Heart right ventricle (tissue), 16 donors: Measurements from ENCODE around the gene MSH2. TPM values are rescaled to one million over a fixed set of nuclear protein-coding genes. Genes with fewer than 3 reads are reported as not detected.
"Not testable (repeated sequence)": the region's sequence is repeated elsewhere in the genome, so short reads cannot be mapped to it uniquely, and the experiment has no call there.

Source experiments
- ATAC-seq, 8 donors: fragments of 200-7000 bp; cut with Tn5 transposase; one replicate each; pipeline ENCODE4 v1.9.1; 2020; ENCODE audit warnings: mild to moderate bottlenecking in 8 of 8, moderate library complexity in 8 of 8, moderate number of reproducible peaks in 1 of 8
- DNase-seq, 2 donors: peaks; one replicate each; pipeline ENCODE4 v3.0.0-alpha.2; 2020
- H3K27ac ChIP-seq, 10 donors: fragments of 200-600 bp; sonication (generic) in 2 of 10; one replicate each; pipeline versions ENCODE4 v1.5.0 to v1.8.0; 2020 to 2022; ENCODE audit warnings: mild to moderate bottlenecking in 3 of 10
- H3K27me3 ChIP-seq, 7 donors: fragments of 200-600 bp; one replicate each; pipeline ENCODE4 v1.8.0; 2021 to 2022; ENCODE audit warnings: mild to moderate bottlenecking in 2 of 7
- H3K36me3 ChIP-seq, 9 donors: fragments of 200-600 bp; sonication (generic) in 1 of 9; one replicate each; pipeline versions ENCODE4 v1.5.0 to v1.8.0; 2020 to 2022; ENCODE audit warnings: mild to moderate bottlenecking in 2 of 9
- H3K4me1 ChIP-seq, 9 donors: fragments of 200-600 bp; sonication (generic) in 1 of 9; one replicate each; pipeline versions ENCODE4 v1.5.0 to v1.8.0; 2020 to 2022; ENCODE audit warnings: mild to moderate bottlenecking in 4 of 9
- H3K4me3 ChIP-seq, 10 donors: fragments of 200-600 bp; sonication (generic) in 2 of 10; one replicate each; pipeline versions ENCODE4 v1.5.0 to v1.8.0; 2020 to 2022; ENCODE audit warnings: mild to moderate bottlenecking in 7 of 10, moderate library complexity in 2 of 10
- H3K9me3 ChIP-seq, 11 donors: fragments of 200-600 bp in 10 of 11; sonication (generic) in 2 of 11; one replicate each; pipeline versions ENCODE4 v1.5.0 to v1.8.0; 2013 to 2022; ENCODE audit warnings: mild to moderate bottlenecking in 2 of 11, control low read depth in 1 of 11, moderate library complexity in 1 of 11
- CTCF ChIP-seq, 9 donors: fragments of 200-600 bp; sonication (generic) in 2 of 9; IDR thresholded peaks; one replicate each; pipeline versions ENCODE4 v1.5.0 to v1.8.0; 2021 to 2022; ENCODE audit warnings: antibody characterized with exemption in 9 of 9, mild to moderate bottlenecking in 5 of 9, moderate library complexity in 1 of 9
- WGBS, 2 donors: extraction: QIAGEN DNeasy Blood & Tissue Kit; methylation state at CpG; one replicate each; pipeline ENCODE4 v1.1.7; 2013; ENCODE audit warnings: inconsistent platforms in 1 of 2; 5-methylcytosine and 5-hydroxymethylcytosine counted together
- intact Hi-C, 10 donors: fragments of 100-400 bp; cut with DNase I; formaldehyde crosslinking; loops; one replicate each; pipeline versions ENCODE4 v1.11.1 to v1.14.2; 2022
- polyA plus RNA-seq, 2 donors: library from polyadenylated mRNA; stranded (reverse); fragments of 200-250 nt; gene quantifications; one replicate each; pipeline ENCODE4 v1.2.3, GENCODE V29; 2013
- total RNA-seq, 10 donors: library from RNA; stranded (reverse); fragmentation: NEBNext Ultra II Directional in 3 of 10; extraction: Animal tissue kit (Norgen Biotek cat#: 25700) in 3 of 10; gene quantifications; one replicate each; pipeline versions ENCODE4 v1.2.1 to v1.2.4, GENCODE V29; 2021 to 2023
- donor health status: Arrhythmogenic right ventricular cardiomyopathy.
- donor health status: ischemic (EF 13 %, LVEDD 7.1; RV severe dilation, severe dysfunction).
- donor health status: healthy with polysubstance abuse.
- donor health status: DM: no; HTN: yes; CAD: no.
- donor health status: DM: no; HTN: no; CAD: no.
- donor health status: ischemic (EF 25% LVEDD 6.9; RV normal size, moderate dysfunction).
- donor health status: ischemic (EF 25% LVEDD 5.7; RV mildly dilated, moderate dysfunction).
- donor health status: healthy.
- donor health status: DM: yes; HTN: yes; CAD: no.
- donor health status: Ischemic cardiomyopathy.
- donor health status: ischemic (EF 35%, LVEDD 5.7; RV mildly dilated, moderate dysfunction).
- donor health status: nonischemic (EF 11% LVEDD 7.7; RV severe dilation, severe dysfunction).
- donor health status: DM: yes; HTN: yes; CAD: no.
- donor health status: PGD.
- donor health status: ischemic (EF 29% LVEDD 5.4; RV normal size, mild dysfunction).
- donor health status: nonischemic (EF 23%, LVEDD 6.1; RV moderate dilation, normal function).

Gene MSH2
- total and polyA plus RNA-seq, 12 donors: 4.3 to 18.9 (median 15.9) TPM

DNA sequence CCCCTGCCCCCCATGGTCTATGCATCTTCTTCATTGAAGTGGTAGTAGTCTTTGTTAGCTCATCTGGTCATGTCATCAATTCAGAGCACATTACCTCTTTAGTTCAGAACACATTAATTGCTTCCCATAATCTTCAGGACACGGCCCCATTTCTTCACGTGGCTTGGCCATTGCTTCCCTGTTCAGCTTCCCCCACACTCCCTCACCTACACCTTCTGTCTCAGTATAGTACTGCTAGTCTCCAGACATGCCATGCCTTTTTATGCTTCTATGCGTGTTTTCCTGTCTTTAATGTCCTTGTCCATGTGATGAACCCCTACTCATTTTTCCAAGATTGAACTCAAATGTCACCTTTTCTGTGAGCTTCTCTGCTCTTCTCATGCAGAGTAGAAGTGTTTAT is 35.1 kb downstream of the MSH2 start:
- DNase-seq (no peak), ATAC-seq (no peak)
- peaks cover 0 to 4% (median 0%) of the 10 kb centered on the region in 9 donors for H3K4me1 ChIP-seq
- intact Hi-C loops: loop anchor here in 6 of 10 donors (2.0 to 10.0 kb wide), 4 partner anchors 329 to 669 kb away; no protein-coding TSS in a partner anchor
- H3K4me3 ChIP-seq: no peak overlapping the region
- WGBS, 2 donors: 89 to 96% methylated on average over 3 of the region's 3 CpGs
- H3K27ac ChIP-seq: no peak overlapping the region
- no peaks in the 10 kb centered on the region for H3K9me3 ChIP-seq
- peaks cover 0 to 16% (median 0%) of the 10 kb centered on the region in 9 donors for H3K36me3 ChIP-seq
- H3K27me3 ChIP-seq: no peaks in the 10 kb centered on the region
- TF ChIP-seq CTCF (IDR thresholded peaks at IDR 0.05): no peak

DNA sequence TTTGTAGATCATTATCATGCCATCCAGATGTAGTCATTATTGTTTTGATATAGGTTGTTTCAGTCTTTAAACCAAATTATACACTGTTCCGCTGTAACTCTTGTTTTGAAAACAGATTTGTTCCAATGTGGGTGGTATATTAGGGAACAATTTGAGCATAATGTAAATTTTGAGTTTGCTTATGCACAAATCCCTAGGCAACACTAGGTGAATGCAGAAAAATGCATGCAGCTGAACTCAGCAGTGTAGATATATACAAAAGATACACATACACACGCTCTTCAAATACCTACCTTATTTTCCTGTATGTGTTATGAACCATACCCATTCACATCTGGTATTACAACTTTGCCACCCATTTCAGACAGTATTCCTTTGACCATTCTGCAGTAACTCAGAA is 35.8 kb downstream of the MSH2 start:
- TF ChIP-seq CTCF (IDR thresholded peaks at IDR 0.05): no peak
- WGBS, 2 donors: 95 to 100% methylated on average over 2 of the region's 2 CpGs
- Histone ChIP-seq H3K9me3 (no peaks in the 10 kb centered on the region), H3K36me3 (peaks cover 0 to 16% (median 0%) of the 10 kb centered on the region in 9 donors), H3K27me3 (no peaks in the 10 kb centered on the region), H3K4me3 (no peak overlapping the region), H3K4me1 (peaks cover 0 to 4% (median 0%) of the 10 kb centered on the region in 9 donors), H3K27ac (no peak overlapping the region)
- DNase-seq (no peak), ATAC-seq (no peak)
- intact Hi-C loops: loop anchor here in 6 of 10 donors (2.0 to 10.0 kb wide), 4 partner anchors 328 to 669 kb away; no protein-coding TSS in a partner anchor

- H3K27ac ChIP-seq: no peak overlapping the region
- peaks cover 0 to 6% (median 0%) of the 10 kb centered on the region in 11 donors for H3K9me3 ChIP-seq
- H3K27me3 ChIP-seq: no peaks in the 10 kb centered on the region
- no peak for TF ChIP-seq CTCF (IDR thresholded peaks at IDR 0.05)
- no peaks in the 10 kb centered on the region for H3K4me1 ChIP-seq
- intact Hi-C loops: no loop called here
- no peak overlapping the region for H3K4me3 ChIP-seq
- DNase-seq (no peak), ATAC-seq (no peak)
- peaks cover 0 to 42% (median under 1%) of the 10 kb centered on the region in 9 donors for H3K36me3 ChIP-seq
These were observed 48.8 kb downstream of the MSH2 start for GRCh38 chr2:47451790-47452189.

GRCh38 chr2:47452761-47453160 is 49.8 kb downstream of the MSH2 start:
- intact Hi-C loops: no loop called here
- Histone ChIP-seq H3K4me1 (no peaks in the 10 kb centered on the region), H3K27ac (no peak overlapping the region), H3K36me3 (peaks cover 0 to 34% (median 0%) of the 10 kb centered on the region in 9 donors), H3K27me3 (no peaks in the 10 kb centered on the region), H3K4me3 (no peak overlapping the region), H3K9me3 (peaks cover 0 to 6% (median 0%) of the 10 kb centered on the region in 11 donors)
- WGBS, 2 donors: 84 to 89% methylated on average over 2 of the region's 2 CpGs
- ATAC-seq (no peak), DNase-seq (no peak)
- no peak for TF ChIP-seq CTCF (IDR thresholded peaks at IDR 0.05)

- H3K27me3 ChIP-seq, H3K9me3 ChIP-seq, H3K4me1 ChIP-seq, DNase-seq, ATAC-seq, H3K27ac ChIP-seq, H3K4me3 ChIP-seq, intact Hi-C loops: not testable (repeated sequence)
- WGBS, 2 donors: 98 to 99% methylated on average over 5 of the region's 5 CpGs
- peaks cover 0 to 23% (median 0%) of the 10 kb centered on the region in 9 donors for H3K36me3 ChIP-seq
These were observed 51.9 kb downstream of the MSH2 start for GRCh38 chr2:47454818-47455217.
